Lung (tissue), 12 donors: ENCODE results near the gene HPSE2. TPM values are rescaled to one million over a fixed set of nuclear protein-coding genes. Genes with fewer than 3 reads are reported as not detected.

Experiments used
- ATAC-seq: fragments of 200-7000 bp; cut with Tn5 transposase; one replicate; pipeline ENCODE4 v1.9.1; 2020; ENCODE audit warnings: moderate number of reproducible peaks; ENCODE audit not compliant: insufficient read depth, low FRiP score
- DNase-seq, 3 donors: peaks; one replicate each; pipeline ENCODE4 v3.0.0-alpha.2; 2013 to 2017
- H3K27ac ChIP-seq, 2 donors: one replicate each; pipeline ENCODE4 v1.5.1; 2013; ENCODE audit warnings: mild to moderate bottlenecking in 2 of 2, moderate library complexity in 2 of 2, control low read depth in 1 of 2, inconsistent platforms in 1 of 2, low read depth in 1 of 2, low read length in 1 of 2
- H3K27me3 ChIP-seq, 3 donors: one replicate each; pipeline ENCODE4 v1.5.1; 2013; ENCODE audit warnings: low read length in 2 of 3; ENCODE audit not compliant: control insufficient read depth in 3 of 3, insufficient read depth in 3 of 3
- H3K36me3 ChIP-seq, 4 donors: one replicate each; pipeline ENCODE4 v1.5.1; 2013; ENCODE audit warnings: low read length in 4 of 4, mild to moderate bottlenecking in 1 of 4, moderate library complexity in 1 of 4; ENCODE audit not compliant: control insufficient read depth in 4 of 4, insufficient read depth in 4 of 4
- H3K4me1 ChIP-seq, 5 donors: one replicate each; pipeline ENCODE4 v1.5.1; 2013; ENCODE audit warnings: low read length in 5 of 5, mild to moderate bottlenecking in 2 of 5, moderate library complexity in 1 of 5; ENCODE audit not compliant: control insufficient read depth in 5 of 5, insufficient read depth in 5 of 5
- H3K4me3 ChIP-seq: one replicate; pipeline ENCODE4 v1.5.1; 2013; ENCODE audit warnings: mild to moderate bottlenecking, control low read depth, moderate library complexity
- H3K9ac ChIP-seq, 2 donors: one replicate each; pipeline ENCODE4 v1.5.1; 2013; ENCODE audit warnings: low read length in 2 of 2, control low read depth in 1 of 2; ENCODE audit not compliant: insufficient read depth in 1 of 2
- H3K9me3 ChIP-seq, 4 donors: one replicate each; pipeline ENCODE4 v1.5.1; 2013; ENCODE audit warnings: low read length in 3 of 4, mild to moderate bottlenecking in 1 of 4, moderate library complexity in 1 of 4; ENCODE audit not compliant: control insufficient read depth in 4 of 4, insufficient read depth in 3 of 4
- WGBS, 2 donors: extraction: QIAGEN DNeasy Blood & Tissue Kit; methylation state at CpG; one replicate each; pipeline ENCODE4 v1.1.7; 2013; 5-methylcytosine and 5-hydroxymethylcytosine counted together
- polyA plus RNA-seq, 2 donors: library from polyadenylated mRNA; stranded (reverse); fragments of 200-250 nt; gene quantifications; one replicate each; pipeline ENCODE4 v1.2.1, GENCODE V29; 2013
- total RNA-seq, 2 donors: library from RNA; depleted of rRNA in 1 of 2; stranded (reverse); fragments of >200 nt in 1 of 2; gene quantifications; one replicate each; pipeline ENCODE4 v1.2.1, GENCODE V29; 2014 to 2021
- TF ChIP-seq, protein P1 (sequence below): IDR thresholded peaks from 2 replicates; pipeline ENCODE4 v1.5.1; 2012; ENCODE audit warnings: mild to moderate bottlenecking; ENCODE audit errors: control extremely low read depth, extremely low read depth
- donor health status: control.
- donor health status: control.
- donor health status: Bipolar disorder and iron deficiency.
- donor health status: healthy.
- donor health status: DM: yes; HTN: yes; CAD: no.

HPSE2 gene
- total and polyA plus RNA-seq, 4 donors, result 0.32 to 47.3 (median 1.9) TPM

DNA sequence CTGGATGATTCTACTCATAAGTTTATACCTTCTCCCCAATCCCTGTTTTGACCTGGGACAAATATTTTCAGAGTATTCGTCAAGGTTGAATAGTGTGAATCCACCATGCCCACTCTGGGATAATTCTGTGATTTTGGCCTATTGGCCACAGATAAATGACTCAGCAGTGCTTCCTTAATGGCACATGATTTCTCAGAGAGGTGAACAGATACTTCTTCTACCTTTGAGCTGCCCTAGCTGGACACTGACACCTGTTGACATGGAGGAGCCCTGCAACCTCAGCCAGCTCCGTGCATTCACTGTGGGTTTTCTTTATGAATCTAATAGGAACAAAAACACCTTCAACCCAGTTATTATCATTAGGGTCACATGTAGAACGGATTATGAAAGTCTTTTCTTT, 748.0 kb downstream of the HPSE2 start:
- WGBS, 2 donors, result 89 to 95% methylated on average over 3 of the region's 3 CpGs
- H3K27me3 ChIP-seq, result no peaks in the 10 kb centered on the region

DNA sequence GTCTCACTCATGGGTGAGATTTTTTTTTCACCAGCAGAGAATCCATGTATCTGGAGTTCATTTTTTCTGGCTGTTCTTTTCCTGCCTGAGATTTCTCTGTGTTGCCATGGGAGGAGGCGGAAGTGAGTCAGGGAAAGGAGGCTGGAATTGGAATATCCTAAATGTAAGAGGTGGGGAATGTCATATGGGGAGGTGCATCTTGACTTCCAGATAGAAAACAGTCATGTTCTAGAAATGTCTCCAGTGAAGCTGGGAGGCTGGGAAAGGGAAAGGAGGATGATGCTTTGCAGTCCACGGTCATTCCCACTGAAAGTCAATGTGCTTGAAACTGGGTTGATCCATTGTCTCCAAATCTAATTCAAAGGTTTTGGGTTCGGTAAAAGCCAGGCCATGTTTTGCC, 749.2 kb downstream of the HPSE2 start:
- ATAC-seq (no peak), DNase-seq (no peak)
- WGBS, 2 donors, result 94 to 95% methylated on average over 3 of the region's 3 CpGs
- TF ChIP-seq, protein P1, sequence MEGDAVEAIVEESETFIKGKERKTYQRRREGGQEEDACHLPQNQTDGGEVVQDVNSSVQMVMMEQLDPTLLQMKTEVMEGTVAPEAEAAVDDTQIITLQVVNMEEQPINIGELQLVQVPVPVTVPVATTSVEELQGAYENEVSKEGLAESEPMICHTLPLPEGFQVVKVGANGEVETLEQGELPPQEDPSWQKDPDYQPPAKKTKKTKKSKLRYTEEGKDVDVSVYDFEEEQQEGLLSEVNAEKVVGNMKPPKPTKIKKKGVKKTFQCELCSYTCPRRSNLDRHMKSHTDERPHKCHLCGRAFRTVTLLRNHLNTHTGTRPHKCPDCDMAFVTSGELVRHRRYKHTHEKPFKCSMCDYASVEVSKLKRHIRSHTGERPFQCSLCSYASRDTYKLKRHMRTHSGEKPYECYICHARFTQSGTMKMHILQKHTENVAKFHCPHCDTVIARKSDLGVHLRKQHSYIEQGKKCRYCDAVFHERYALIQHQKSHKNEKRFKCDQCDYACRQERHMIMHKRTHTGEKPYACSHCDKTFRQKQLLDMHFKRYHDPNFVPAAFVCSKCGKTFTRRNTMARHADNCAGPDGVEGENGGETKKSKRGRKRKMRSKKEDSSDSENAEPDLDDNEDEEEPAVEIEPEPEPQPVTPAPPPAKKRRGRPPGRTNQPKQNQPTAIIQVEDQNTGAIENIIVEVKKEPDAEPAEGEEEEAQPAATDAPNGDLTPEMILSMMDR, result no peak
- no peak overlapping the region for H3K4me3 ChIP-seq
- H3K9me3 ChIP-seq, result peaks cover 0 to 3% (median 0%) of the 10 kb centered on the region in 4 donors
- H3K4me1 ChIP-seq, result no peaks in the 10 kb centered on the region
- H3K27ac ChIP-seq, result no peak overlapping the region
- H3K9ac ChIP-seq, result no peak overlapping the region
- no peaks in the 10 kb centered on the region for H3K36me3 ChIP-seq
- H3K27me3 ChIP-seq, result no peaks in the 10 kb centered on the region

More for the DNA sequence above, 748.0 kb downstream of the HPSE2 start:
- Histone ChIP-seq H3K4me1 (no peaks in the 10 kb centered on the region), H3K9me3 (peaks cover 0 to 3% (median 0%) of the 10 kb centered on the region in 4 donors), H3K4me3 (no peak overlapping the region), H3K36me3 (no peaks in the 10 kb centered on the region), H3K27ac (no peak overlapping the region), H3K9ac (no peak overlapping the region)
- no peak for ATAC-seq
- no peak for DNase-seq
- TF ChIP-seq, protein P1, result no peak

DNA sequence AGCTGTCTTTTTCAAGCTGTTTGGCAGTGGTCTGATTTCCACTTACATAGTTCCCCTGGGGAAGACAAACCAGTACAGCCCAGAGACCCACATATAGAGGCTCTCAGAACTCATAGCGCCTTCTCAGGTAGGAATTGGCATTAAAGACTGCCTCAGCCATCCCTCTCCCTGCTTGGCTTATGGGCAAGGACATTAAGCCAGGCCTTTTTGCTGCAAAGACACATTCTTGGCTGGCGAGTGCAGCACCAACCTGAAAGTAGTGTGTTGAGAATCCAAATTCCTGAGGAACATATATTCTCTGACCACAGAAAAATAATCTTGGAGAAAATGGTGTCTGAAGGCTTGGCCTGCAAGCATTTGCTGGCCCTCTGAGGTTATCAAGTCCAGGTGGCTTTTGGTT, 749.7 kb downstream of the HPSE2 start:
- Histone ChIP-seq H3K4me3 (no peak overlapping the region), H3K9ac (no peak overlapping the region), H3K36me3 (no peaks in the 10 kb centered on the region), H3K9me3 (peaks cover 0 to 3% (median 0%) of the 10 kb centered on the region in 4 donors), H3K4me1 (no peaks in the 10 kb centered on the region), H3K27ac (no peak overlapping the region), H3K27me3 (no peaks in the 10 kb centered on the region)
- WGBS, 2 donors, result 85 to 86% methylated on average over 2 of the region's 2 CpGs
- ATAC-seq, result no peak
- DNase-seq, result no peak
- TF ChIP-seq, protein P1, result no peak

DNA sequence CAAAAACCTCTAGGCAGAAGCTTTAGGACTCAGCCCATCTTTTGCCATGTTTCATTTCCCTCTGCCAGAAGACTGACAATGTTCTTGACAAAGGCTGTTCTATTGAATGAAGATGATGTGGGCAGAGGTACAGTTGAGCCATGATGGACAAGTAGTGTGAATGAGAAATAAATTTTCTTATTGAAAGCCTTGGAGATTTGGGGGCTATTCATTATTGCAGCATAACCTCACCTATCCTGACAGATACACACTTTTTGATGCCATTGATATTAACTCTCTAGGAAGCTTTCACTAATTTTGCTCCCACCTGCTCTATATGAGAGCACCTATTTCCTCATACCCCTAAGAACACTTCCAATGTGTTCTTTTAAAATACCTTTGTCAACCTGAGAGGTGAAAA, 752.0 kb downstream of the HPSE2 start:
- Histone ChIP-seq H3K36me3 (no peaks in the 10 kb centered on the region), H3K4me3 (no peak overlapping the region), H3K9me3 (peaks cover 0 to 3% (median 0%) of the 10 kb centered on the region in 4 donors), H3K27me3 (no peaks in the 10 kb centered on the region), H3K9ac (no peak overlapping the region), H3K4me1 (no peaks in the 10 kb centered on the region), H3K27ac (no peak overlapping the region)
- TF ChIP-seq, protein P1, result no peak
- ATAC-seq, result no peak
- no peak for DNase-seq
